Measurements from ENCODE around the gene CCNDBP1. TPM values are rescaled to one million over a fixed set of nuclear protein-coding genes. Genes with fewer than 3 reads are reported as not detected.

The CCNDBP1 gene
- total RNA-seq, 1 donor from 2014 or later = 31.2 TPM

- H3K27me3 Mint-ChIP-seq (ENCODE audit: low read depth) = peaks cover 5% of the 10 kb centered on the region
- H3K4me1 Mint-ChIP-seq = no peaks in the 10 kb centered on the region
- no peak overlapping the region for H3K27ac Mint-ChIP-seq
- H3K36me3 Mint-ChIP-seq = peaks cover 27% of the 10 kb centered on the region
- TF ChIP-seq CTCF (IDR thresholded peaks at IDR 0.05; ENCODE audit: unreplicated experiment) = no peak
- H3K9me3 Mint-ChIP-seq = peaks cover 8% of the 10 kb centered on the region
- no peak overlapping the region for H3K4me3 Mint-ChIP-seq
- DNase-seq (ENCODE audit: low spot score in 2 of 2, unreplicated experiment in 2 of 2) = no peak
Observed at GRCh38 chr15:43198992-43199391, 13.8 kb downstream of the CCNDBP1 start.

DNA sequence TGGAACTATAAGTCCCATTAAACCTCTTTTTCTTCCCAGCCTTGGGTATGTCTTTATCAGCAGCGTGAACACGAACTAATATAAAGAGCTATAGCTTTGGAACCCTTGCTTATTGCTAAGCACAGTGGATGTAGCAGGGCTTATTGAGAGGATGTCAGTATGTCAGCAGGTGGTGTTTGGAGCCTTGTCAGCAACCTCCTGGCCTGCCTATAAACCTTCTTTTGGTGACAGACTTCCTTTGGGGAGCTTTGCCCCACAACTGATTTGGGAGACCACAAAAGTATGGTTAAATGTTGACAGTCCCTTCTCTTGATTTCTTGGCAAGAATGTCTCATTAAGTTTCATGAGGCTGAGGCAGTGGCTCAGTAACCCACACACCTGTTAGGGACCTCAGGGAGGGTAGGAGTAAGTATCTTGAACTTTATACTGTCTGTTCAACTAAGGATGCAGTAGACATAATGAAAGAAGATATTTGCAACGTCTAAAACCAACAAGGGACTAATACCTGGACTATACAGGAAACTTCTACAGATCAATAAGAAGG is 14.8 kb downstream of the CCNDBP1 start:
- H3K4me3 Mint-ChIP-seq = no peak overlapping the region
- H3K27me3 Mint-ChIP-seq (ENCODE audit: low read depth) = peaks cover 8% of the 10 kb centered on the region
- peaks cover 2% of the 10 kb centered on the region for H3K4me1 Mint-ChIP-seq
- no peak for DNase-seq (ENCODE audit: low spot score in 2 of 2, unreplicated experiment in 2 of 2)
- H3K36me3 Mint-ChIP-seq = peaks cover 21% of the 10 kb centered on the region
- no peak for TF ChIP-seq CTCF (IDR thresholded peaks at IDR 0.05; ENCODE audit: unreplicated experiment)
- peaks cover 8% of the 10 kb centered on the region for H3K9me3 Mint-ChIP-seq
- H3K27ac Mint-ChIP-seq = no peak overlapping the region

GRCh38 chr15:43204016-43204901 is 19.1 kb downstream of the CCNDBP1 start:
- peak; percentile 20 for TF ChIP-seq CTCF (IDR thresholded peaks at IDR 0.05; ENCODE audit: unreplicated experiment)
- peaks cover 1% of the 10 kb centered on the region for H3K36me3 Mint-ChIP-seq
- DNase-seq (ENCODE audit: low spot score in 2 of 2, unreplicated experiment in 2 of 2) = no peak
- no peaks in the 10 kb centered on the region for H3K9me3 Mint-ChIP-seq
- H3K4me1 Mint-ChIP-seq = peaks cover 2% of the 10 kb centered on the region
- H3K27me3 Mint-ChIP-seq (ENCODE audit: low read depth) = peaks cover 39% of the 10 kb centered on the region
- H3K27ac Mint-ChIP-seq = no peak overlapping the region
- no peak overlapping the region for H3K4me3 Mint-ChIP-seq

- H3K9me3 Mint-ChIP-seq = no peaks in the 10 kb centered on the region
- no peaks in the 10 kb centered on the region for H3K36me3 Mint-ChIP-seq
- H3K27ac Mint-ChIP-seq = no peak overlapping the region
- no peak for DNase-seq (ENCODE audit: low spot score in 2 of 2, unreplicated experiment in 2 of 2)
- no peak overlapping the region for H3K4me3 Mint-ChIP-seq
- H3K4me1 Mint-ChIP-seq = peaks cover 2% of the 10 kb centered on the region
- peaks cover 56% of the 10 kb centered on the region for H3K27me3 Mint-ChIP-seq (ENCODE audit: low read depth)
- no peak for TF ChIP-seq CTCF (IDR thresholded peaks at IDR 0.05; ENCODE audit: unreplicated experiment)
Observed at GRCh38 chr15:43206054-43206453, 20.9 kb downstream of the CCNDBP1 start.

DNA sequence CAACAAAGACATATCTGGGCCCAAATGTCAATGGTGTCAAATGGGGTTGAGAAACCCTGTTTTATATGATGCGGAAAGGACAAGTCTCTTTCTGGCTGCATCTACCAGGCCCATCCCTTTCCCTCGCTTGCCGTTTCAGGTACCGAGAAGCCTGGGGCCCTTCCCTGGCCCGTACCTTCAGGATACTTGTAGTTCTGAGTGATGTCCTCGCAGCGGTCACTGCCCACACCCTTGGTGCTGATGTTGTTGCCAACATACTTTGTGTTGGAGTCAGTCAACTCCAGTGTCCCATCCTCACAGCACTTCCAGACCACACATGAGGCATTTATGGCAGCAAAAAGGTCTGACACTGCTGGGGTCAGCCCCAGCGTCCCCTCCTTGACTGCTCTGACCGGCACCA is 21.8 kb downstream of the CCNDBP1 start:
- H3K27ac Mint-ChIP-seq = no peak overlapping the region

More for the DNA sequence above, 21.8 kb downstream of the CCNDBP1 start:
- H3K36me3 Mint-ChIP-seq = no peaks in the 10 kb centered on the region
- peaks cover 2% of the 10 kb centered on the region for H3K4me1 Mint-ChIP-seq
- no peak for TF ChIP-seq CTCF (IDR thresholded peaks at IDR 0.05; ENCODE audit: unreplicated experiment)
- DNase-seq (ENCODE audit: low spot score in 2 of 2, unreplicated experiment in 2 of 2) = no peak
- H3K27me3 Mint-ChIP-seq (ENCODE audit: low read depth) = peaks cover 55% of the 10 kb centered on the region
- no peaks in the 10 kb centered on the region for H3K9me3 Mint-ChIP-seq
- no peak overlapping the region for H3K4me3 Mint-ChIP-seq

All from mesothelial cell of epicardium (in vitro differentiated cells).